Nephron progenitor cell (in vitro differentiated cells): ENCODE measurements around the gene KLHL21.

Experiments
- DNase-seq: peaks from one replicate; pipeline ENCODE4 v3.0.0; 2021
- H3K27ac Mint-ChIP-seq: 2 replicates; pipeline ENCODE4 v1.8.0; 2021; ENCODE audit warnings: mild to moderate bottlenecking, moderate library complexity, mixed read lengths
- H3K27me3 Mint-ChIP-seq: 2 replicates; pipeline ENCODE4 v1.8.0; 2021; ENCODE audit warnings: mild to moderate bottlenecking, low read depth, mixed read lengths; ENCODE audit not compliant: poor library complexity
- H3K36me3 Mint-ChIP-seq: 2 replicates; pipeline ENCODE4 v1.8.0; 2021; ENCODE audit warnings: low read depth, mixed read lengths
- H3K4me1 Mint-ChIP-seq: 2 replicates; pipeline ENCODE4 v1.8.0; 2021; ENCODE audit warnings: mixed read lengths
- H3K4me3 Mint-ChIP-seq: 2 replicates; pipeline ENCODE4 v1.8.0; 2021; ENCODE audit warnings: mild to moderate bottlenecking, moderate library complexity, mixed read lengths
- H3K9me3 Mint-ChIP-seq: 2 replicates; pipeline ENCODE4 v1.8.0; 2021; ENCODE audit warnings: mild to moderate bottlenecking, moderate library complexity, mixed read lengths
- TF ChIP-seq, protein P1 (sequence below): fragments of 200-600 bp; sonication (generic); IDR thresholded peaks from 2 replicates; pipeline ENCODE4 v1.5.0; 2021; ENCODE audit warnings: antibody characterized with exemption

KLHL21 gene

DNA sequence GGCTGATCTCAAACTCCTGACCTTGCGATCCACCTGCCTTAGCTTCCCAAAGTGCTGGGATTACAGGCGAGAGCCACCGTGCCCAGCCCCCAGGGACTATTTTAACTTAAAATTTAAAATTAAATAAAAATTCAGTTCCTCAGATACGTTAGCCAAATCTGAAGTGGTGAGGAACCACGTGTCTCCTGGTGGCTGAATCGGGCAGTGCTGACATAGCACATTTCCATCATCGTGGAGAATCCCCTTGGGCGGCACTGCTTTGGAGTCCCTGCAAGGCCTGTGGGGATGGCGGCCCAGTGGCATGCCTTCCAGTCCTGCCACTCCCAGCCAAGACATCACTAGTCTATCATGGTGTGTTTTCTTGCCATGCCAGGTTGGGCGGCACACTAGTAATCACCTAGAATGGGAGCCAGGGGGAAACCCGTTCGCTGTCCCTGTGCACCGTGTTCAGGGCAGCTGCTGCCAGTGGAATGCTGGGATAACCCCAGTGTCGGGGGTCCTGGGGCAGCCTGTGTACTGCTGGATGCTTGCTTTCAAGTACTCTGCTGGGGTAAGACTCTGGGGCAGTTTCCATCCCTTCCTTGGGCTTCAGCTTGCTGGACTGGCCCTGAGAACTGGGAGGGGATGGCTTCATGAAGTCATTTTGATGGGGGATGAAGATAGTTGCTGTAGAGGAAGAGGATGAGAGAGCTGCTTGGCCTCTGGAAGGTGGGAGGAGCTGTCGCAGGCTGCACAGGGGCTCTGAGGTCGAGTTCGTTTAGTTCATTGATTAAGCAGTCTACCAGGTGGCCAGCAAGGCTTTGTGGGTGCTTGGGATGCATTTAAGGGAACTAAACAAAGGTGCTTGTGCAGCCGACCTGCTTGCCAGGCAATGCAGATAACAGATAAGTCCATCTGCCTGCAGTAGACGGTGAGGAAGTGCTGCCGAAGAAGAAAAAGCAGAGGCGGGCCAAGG, 18.3 kb downstream of the KLHL21 start:
- TF ChIP-seq, protein P1, sequence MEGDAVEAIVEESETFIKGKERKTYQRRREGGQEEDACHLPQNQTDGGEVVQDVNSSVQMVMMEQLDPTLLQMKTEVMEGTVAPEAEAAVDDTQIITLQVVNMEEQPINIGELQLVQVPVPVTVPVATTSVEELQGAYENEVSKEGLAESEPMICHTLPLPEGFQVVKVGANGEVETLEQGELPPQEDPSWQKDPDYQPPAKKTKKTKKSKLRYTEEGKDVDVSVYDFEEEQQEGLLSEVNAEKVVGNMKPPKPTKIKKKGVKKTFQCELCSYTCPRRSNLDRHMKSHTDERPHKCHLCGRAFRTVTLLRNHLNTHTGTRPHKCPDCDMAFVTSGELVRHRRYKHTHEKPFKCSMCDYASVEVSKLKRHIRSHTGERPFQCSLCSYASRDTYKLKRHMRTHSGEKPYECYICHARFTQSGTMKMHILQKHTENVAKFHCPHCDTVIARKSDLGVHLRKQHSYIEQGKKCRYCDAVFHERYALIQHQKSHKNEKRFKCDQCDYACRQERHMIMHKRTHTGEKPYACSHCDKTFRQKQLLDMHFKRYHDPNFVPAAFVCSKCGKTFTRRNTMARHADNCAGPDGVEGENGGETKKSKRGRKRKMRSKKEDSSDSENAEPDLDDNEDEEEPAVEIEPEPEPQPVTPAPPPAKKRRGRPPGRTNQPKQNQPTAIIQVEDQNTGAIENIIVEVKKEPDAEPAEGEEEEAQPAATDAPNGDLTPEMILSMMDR: no peak
- Mint-ChIP-seq H3K4me1 (peaks cover 41% of the 10 kb centered on the region), H3K27ac (peak overlapping the region; percentile 35), H3K9me3 (no peaks in the 10 kb centered on the region), H3K36me3 (no peaks in the 10 kb centered on the region), H3K4me3 (no peak overlapping the region), H3K27me3 (no peaks in the 10 kb centered on the region)
- DNase-seq: no peak

DNA sequence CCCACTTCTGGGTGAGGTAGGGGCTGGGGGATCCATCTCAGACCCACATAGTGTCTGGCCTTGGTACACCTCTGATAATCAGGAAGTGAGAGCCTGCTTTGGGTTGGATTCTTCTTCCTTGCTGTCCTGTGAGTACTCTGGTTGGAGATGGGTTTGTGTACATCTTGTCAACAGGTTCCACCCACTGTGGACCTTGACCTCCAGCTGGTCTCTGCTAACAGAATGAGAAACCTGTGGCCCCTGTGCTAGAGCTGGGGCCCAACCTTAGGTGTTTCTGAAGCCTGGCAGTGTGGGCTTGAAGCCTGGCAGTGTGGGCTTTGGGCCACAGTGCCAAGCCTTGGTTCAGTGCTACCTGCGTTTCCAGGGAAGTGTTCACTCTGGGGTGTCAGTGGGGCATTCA, 20.3 kb downstream of the KLHL21 start:
- Mint-ChIP-seq H3K27ac (no peak overlapping the region), H3K36me3 (no peaks in the 10 kb centered on the region), H3K4me1 (peaks cover 40% of the 10 kb centered on the region), H3K4me3 (peak overlapping the region; percentile 36), H3K9me3 (no peaks in the 10 kb centered on the region), H3K27me3 (peaks cover 3% of the 10 kb centered on the region)
- DNase-seq: no peak
- TF ChIP-seq, protein P1: no peak

DNA sequence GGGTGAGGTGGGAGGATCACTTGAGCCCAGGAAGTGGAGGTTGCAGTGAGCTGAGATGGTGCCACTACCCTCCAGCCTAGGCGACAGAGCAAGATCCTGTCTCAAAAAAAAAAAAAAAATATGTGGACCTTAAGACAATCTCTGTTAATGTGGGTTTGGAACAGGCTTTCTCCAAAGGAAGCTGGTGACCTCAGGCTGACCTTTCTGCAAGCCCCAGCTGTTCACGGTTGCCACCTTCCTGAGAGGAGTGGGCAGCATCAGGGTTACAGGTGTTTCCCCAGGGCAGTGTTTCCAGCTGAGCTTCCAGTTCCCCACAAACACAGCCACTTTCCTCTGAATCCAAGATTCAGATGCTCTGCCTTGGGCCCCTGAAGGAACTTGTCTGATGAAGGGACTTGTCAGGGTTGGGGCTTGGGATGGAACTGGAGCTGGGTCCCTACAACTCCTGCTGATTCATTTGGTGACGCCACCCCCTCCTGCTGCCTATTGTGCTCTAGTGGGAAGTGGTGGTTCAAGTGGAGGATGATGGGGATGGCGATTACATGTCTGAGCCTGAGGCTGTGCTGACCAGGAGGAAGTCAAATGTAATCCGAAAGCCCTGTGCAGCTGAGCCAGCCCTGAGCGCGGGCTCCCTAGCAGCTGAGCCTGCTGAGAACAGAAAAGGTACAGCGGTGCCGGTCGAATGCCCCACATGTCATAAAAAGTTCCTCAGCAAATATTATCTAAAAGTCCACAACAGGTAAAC, 20.9 kb downstream of the KLHL21 start:
- TF ChIP-seq, protein P1: no peak
- peaks cover 40% of the 10 kb centered on the region for H3K4me1 Mint-ChIP-seq
- H3K36me3 Mint-ChIP-seq: no peaks in the 10 kb centered on the region
- H3K27me3 Mint-ChIP-seq: peaks cover 3% of the 10 kb centered on the region
- no peak for DNase-seq
- no peaks in the 10 kb centered on the region for H3K9me3 Mint-ChIP-seq
- H3K27ac Mint-ChIP-seq: no peak overlapping the region
- H3K4me3 Mint-ChIP-seq: peak overlapping the region; percentile 58

DNA sequence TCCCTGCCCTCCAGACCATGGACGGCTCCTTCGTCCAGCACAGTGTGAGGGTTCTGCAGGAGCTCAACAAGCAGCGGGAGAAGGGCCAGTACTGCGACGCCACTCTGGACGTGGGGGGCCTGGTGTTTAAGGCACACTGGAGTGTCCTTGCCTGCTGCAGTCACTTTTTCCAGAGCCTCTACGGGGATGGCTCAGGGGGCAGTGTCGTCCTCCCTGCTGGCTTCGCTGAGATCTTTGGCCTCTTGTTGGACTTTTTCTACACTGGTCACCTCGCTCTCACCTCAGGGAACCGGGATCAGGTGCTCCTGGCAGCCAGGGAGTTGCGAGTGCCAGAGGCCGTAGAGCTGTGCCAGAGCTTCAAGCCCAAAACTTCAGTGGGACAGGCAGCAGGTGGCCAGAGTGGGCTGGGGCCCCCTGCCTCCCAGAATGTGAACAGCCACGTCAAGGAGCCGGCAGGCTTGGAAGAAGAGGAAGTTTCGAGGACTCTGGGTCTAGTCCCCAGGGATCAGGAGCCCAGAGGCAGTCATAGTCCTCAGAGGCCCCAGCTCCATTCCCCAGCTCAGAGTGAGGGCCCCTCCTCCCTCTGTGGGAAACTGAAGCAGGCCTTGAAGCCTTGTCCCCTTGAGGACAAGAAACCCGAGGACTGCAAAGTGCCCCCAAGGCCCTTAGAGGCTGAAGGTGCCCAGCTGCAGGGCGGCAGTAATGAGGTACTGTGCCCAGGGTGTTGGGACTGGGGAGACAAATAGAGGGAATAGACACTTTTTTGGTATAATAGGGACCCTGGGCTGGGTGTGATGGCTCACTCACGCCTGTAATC, 21.9 kb downstream of the KLHL21 start:
- TF ChIP-seq, protein P1: no peak
- Mint-ChIP-seq H3K27me3 (peaks cover 3% of the 10 kb centered on the region), H3K36me3 (no peaks in the 10 kb centered on the region), H3K4me1 (peaks cover 40% of the 10 kb centered on the region), H3K27ac (peak overlapping the region; percentile 42), H3K9me3 (no peaks in the 10 kb centered on the region), H3K4me3 (peak overlapping the region; percentile 94)
- DNase-seq: no peak

DNA sequence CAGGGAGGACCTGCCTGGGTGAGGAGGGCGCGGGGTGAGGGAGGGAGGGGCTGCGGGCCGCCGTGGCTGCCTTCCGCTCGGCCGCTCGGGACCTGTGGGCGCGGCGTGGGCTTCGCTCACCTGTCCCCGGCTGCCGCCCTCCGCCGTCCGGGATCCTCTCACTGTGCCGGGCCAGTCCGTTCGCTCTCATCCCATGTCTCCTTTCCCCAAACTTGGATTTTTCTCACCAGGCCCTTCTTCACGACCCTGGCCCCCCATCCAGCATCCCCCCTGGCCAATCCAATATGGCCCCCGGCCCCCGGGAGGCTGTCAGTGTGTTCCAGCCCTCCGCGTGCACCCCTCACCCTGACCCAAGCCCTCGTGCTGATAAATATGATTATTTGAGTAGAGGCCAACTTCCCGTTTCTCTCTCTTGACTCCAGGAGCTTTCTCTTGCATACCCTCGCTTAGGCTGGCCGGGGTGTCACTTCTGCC, 22.5 kb downstream of the KLHL21 start:
- peaks cover 40% of the 10 kb centered on the region for H3K4me1 Mint-ChIP-seq
- TF ChIP-seq, protein P1: no peak
- no peak for DNase-seq
- H3K27me3 Mint-ChIP-seq: peaks cover 3% of the 10 kb centered on the region
- H3K27ac Mint-ChIP-seq: peak overlapping the region; percentile 84
- peak overlapping the region; percentile 94 for H3K4me3 Mint-ChIP-seq
- no peaks in the 10 kb centered on the region for H3K36me3 Mint-ChIP-seq
- no peaks in the 10 kb centered on the region for H3K9me3 Mint-ChIP-seq
